G401.6 (cell line): ENCODE measurements around the gene GREB1.

Experiments used
- FAIRE-seq: peaks from 2 replicates; lab custom pipeline; 2012; peaks lifted over from hg19 to GRCh38; lab: Jason Lieb, UNC

Gene GREB1

GRCh38 chr2:11513319-11513718, 20.5 kb upstream of the GREB1 start:
- no peak for FAIRE-seq

GRCh38 chr2:11514081-11514730, 19.6 kb upstream of the GREB1 start:
- FAIRE-seq = no peak

DNA sequence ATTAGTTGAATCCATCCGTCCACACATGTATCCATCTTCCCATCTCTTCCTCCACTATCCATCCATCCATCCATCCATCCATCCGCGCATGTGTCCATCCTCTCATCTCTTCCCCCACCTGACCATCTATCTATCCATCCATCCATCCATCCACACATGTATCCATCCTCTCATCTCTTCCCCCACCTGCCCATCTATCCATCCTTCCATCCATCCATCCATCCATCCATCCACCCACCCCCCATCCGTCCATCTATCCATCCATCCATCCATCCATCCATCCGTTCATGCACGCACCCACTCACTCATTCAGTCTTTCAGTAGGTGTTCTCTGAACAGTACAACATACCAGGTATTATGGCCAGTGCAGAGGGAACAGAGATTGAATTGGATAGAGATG, 18.9 kb upstream of the GREB1 start:
- no peak for FAIRE-seq

DNA sequence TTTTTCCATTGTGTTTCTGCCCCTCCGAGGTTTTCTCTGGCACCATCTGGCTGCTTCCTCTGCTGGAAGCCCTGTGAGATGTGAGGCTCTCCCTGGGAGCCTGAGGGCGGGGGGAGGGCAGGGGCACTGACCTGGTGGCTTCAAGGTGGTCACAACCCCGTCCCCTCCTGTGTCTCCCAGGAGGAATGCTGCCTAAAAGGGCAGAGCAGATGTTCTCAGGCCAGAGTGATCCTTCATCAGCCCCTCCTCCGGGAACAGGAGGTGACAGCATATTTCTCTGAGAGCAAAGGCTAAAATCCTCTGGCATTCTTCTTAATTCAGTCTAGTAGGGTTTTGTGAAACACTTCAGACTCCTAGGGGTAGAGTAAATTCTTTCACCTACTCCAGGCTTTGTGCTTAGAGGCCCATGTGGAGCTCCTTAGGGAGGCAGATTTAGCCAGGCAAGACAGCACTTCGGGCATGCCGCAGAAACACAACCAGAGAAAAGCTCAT, 18.3 kb upstream of the GREB1 start:
- no peak for FAIRE-seq

DNA sequence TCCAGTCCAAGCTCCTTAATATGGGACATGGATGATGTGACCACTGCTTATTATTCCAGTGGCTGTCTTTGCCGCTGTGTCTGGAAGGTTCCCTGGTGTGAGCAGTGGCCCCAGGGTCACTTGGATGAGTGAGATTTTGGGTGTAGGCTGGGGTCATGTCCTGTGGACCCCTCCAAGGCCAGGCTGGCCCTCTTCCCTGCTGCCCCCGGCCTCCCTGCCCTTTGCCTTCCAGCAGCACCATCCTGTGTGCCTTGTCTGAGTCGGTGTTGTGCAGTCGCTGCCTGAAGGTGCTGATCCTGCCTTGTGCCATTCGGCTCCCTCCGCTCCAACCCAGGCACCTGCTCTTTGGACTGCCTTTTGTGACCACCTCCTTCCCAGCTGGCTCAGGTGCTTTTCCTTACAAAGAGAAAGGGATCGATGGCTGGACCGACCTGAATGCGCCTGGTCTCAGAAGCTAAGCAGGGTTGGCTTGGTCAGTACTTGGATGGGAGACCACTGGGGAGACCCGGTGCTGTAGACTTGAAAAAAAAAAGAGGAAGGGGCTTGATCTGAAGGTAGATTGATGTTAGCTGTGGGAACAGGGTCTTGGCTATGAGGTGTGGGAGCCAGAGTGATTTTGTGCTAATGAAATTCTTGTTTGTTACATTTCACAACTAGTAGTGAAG, 16.7 kb upstream of the GREB1 start:
- FAIRE-seq = no peak

DNA sequence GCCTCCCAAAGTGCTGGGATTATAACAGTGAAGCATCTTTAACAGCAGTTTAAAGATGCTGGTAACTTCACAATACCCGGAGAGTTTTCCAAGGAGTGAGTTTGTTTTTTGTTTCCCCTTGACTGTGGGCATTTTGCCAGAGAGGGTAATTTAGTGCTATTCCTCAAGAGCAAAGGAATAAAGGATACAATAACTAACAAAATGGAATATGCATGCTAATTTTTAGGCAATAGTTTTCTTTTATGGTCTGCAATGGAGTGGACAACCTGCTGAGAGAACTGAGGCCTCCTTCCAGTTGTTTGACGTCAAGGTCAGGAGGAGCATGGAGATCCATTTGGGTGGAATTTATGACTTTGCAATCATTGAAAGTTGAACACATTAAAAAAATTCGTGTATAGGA, 15.9 kb upstream of the GREB1 start:
- FAIRE-seq = no peak

DNA sequence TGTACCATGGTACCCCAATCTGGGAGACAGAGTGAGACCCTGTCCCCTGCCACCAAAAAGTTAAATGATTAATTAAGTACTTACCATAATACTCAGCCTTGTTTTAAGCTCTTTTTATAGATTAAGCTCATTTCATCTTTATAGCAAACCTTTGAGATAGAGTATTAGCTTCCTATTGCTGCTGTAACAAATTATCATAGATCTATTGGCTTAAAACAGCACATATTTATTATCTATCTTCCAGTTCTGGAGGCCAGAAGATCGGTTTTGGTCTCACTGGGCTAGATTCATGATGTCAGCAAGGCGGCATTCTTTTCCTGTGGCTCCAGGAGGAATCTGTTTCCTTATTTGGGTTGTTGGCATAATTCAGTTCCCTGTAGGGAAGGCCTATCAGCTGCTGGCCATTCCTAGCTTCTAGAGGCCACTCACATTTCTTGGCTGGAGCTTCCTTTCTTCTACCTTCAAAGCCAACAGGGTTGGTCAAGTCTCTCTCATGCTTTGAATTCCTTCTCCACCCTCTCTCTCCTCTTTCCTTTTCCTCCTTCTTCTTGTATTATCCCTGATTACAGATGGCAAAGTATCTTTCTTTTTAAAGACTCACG, 13.7 kb upstream of the GREB1 start:
- no peak for FAIRE-seq

DNA sequence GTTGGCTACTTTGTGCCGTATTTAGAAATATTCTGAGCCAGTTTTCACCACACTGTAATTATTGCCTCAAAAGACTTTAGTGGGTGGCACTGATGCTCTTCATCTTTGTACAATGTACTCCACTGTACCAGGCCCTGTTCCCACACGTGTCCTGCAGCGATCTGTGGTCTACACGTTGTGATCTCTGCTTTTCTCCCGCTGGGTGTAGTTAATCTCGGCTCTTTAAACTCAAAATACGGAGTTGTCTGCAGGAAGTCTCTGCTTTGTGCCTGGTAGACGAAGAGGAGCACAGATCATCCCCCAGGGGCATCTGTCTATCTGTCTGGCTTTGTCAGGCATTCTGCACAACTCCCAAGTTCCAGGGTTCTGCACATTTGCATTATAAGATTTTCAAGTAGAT, 12.1 kb upstream of the GREB1 start:
- no peak for FAIRE-seq

DNA sequence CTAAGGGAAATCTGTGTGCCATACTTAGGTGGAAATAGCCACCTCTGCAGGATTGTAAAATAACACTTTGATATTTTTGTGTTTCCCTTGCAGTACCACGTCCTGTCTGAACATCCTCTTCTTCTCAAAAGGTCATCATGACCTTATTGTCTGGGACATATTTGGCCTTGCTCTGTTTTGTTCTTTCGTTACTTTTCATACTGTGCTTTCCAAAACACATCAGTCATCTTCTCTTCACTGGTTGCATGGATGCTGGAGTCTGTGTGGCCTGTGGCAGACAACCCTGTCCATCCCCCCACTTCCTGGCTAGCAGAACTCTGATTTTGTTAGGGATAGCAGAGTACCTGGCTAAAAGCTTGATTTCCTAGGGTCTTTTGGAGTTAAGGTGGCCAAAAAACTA, 9.4 kb upstream of the GREB1 start:
- no peak for FAIRE-seq

DNA sequence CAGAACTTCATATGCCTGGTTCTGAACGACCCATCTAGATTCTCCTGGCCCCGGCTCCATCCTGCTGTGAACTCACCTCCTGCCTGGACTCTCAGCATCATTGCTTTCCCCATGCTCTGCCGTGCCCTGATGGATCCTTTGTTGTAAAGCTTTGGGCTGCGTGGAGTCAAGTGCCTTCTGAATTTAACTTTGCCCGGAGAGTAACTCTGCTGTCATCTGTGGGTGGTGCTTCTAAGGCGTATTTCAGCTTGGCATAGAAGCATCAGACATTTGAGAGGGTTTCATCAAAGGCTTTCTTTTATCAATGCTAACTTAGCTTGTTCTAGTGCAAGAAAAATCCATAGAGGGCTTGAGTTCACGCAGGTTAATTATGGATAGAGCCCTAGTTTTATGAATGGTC, 8.1 kb upstream of the GREB1 start:
- no peak for FAIRE-seq

GRCh38 chr2:11527001-11527400, 6.8 kb upstream of the GREB1 start:
- FAIRE-seq = no peak

- no peak for FAIRE-seq
Measured at GRCh38 chr2:11528228-11528627, 5.6 kb upstream of the GREB1 start.

DNA sequence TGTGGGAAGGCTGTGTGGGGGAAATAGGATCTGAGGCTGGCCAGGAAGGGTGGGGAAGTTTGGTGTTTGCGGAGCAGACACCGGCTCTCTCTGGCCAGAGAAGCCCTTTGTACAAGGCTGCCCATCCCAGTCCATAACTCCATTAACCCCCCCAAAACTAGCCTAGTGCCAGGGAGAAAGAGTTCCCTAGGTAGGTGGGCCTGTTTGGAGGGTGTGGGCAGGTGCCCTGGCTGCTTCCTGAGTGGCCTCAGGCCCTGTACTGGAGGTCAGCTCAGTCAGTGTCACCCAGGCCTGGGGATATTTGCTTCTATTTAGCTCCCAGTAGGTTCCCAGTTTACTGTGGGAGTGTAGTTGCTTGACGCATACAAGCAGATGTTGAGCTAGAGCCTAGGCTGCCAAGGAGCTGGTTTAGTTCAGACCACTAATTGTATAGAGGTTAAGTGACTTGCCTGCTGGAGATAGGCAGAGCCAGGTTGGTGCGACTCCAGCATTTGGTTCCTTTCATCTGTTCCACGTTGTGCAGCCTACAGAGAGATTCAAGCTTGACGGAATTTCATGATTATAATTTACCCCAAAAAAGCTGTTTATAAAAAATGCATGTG, 2.9 kb upstream of the GREB1 start:
- FAIRE-seq = no peak

DNA sequence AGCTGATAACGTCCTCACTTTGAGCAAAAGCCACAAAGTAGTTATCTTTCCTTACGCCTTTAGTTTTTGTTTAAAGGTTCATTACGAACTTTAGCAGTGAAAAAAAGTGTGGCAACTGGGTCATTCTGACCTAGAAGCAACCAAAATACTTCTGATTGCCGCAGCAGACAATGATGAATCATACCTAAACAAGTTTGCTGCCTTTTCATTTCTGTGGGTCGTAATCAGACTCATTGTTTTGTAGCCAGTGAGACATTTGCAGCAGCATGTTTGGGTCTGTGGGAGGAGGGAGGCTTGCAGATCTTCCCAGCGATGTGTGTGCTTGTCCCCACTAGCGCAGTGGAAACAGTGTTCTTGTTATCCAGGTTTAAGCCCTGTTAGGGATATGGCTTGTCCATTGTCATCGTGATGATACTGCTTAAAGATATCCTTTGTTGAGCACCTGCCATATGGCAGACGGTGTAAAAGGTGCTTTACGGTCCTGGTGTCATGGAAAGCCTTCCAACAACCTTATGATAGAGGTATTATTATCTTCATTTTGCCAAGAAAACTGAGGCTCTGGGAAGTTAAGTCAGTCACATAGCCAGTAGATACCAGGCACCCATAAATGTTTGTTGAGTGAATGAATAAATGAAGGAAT, 1.3 kb upstream of the GREB1 start:
- FAIRE-seq = no peak

DNA sequence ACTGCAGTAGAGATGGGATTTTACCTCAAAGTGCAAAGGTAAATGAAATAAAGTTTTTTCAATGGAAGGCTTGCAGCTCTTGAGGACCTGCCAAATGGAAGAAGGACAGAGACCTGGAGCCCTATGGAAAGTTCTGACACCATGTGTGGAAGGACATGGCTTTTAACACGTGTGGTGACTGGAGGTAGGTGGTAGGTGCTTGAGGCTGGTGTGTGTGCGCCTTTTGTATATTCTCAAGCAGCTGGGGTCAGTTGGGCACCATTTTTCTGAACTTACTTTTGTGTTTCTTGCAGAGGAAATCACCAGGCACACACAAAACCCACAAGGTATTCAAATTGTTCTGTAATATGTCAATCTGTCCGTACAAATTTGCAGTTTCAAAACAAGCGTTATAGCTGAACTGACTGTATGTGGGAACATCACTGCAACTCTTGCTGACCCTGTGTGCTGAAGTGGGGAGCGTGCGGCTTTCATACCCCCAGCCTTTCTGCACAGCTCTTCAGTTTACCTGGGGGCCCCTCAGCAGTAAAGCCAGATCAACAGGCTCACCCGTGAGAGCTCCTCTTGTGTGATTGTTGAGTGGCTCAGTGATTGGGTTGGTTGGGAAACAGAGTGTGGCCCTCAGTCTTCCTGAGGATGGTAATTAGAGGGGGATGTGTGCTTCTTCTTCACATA, 363 bp downstream of the GREB1 start:
- FAIRE-seq = no peak

DNA sequence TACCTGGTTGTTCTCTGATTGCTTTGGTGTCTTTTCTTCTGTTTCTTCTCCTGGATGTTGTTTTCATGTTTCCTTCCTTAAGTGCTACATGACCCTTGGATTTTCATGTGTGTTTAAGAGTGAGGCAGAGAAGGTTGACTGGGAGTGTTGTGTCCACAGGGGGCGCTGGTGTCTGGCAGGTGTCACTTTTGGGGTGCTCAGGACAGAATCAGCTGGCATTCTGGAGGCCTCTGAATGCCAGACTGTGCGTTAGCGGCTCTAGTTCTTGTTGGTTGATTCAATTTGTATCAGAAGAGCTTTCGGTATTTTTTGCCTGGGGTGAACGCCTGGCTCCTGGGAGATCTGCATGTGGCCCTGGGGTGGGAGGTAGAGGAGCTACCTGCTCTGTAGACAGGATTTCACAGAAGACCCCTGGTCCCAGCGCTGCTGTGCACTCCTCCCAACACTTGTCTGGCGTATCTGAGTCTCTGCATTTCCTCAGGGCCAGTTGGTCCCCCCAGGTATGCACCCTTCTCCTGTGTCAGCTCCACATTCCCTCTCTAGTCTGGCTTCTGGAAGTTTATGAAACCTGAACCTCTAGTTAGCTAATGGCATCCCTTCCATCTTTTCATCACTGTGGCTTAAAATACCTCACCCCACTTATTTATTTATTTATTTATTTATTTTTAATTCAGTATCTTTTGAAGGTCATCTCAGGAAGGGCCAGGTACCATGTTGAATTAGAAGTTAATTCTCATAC, 1.1 kb downstream of the GREB1 start:
- no peak for FAIRE-seq

- FAIRE-seq = no peak
Measured at GRCh38 chr2:11535899-11536344, 2.1 kb downstream of the GREB1 start.

GRCh38 chr2:11537951-11538350, 4.1 kb downstream of the GREB1 start:
- no peak for FAIRE-seq

DNA sequence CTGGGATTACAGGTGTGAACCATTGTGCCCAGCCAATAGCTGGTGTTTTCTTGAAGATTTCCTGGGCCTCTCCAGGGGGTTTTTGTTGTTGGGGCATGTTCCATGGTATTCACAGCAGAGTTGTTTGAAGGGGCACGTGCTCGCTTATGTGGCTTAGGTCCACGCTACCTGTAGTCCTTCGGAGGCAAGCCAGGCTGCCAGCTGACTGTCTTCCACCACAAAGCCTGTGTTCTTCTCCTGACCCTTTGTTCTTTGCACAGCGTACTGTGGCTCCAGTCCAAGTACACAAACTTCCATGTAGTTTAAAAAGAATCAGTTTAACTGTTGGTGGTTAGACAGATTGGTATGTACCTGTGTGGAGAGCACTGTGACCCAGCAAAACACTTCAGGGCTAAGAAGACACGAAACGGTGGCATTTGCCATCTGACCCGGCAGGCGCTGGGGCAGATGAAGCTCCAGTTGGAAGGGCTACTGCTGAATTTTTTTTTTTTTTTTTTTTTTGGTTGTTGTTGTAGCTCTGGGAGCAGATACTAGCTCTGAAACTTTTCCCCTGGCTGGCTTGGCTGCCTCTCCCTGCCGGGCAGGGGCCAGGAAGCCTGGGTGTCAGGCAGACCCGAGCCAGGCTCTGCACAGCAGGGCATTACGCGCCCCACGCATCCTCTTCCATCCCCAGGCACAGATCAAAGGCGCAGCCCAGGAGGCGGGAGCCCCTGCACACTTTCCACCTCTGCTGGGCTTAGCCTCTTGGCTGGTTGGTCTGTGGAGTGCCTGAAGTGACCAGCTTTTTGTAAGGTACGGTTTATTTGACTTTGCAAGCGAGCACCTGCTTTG, 5.7 kb downstream of the GREB1 start:
- FAIRE-seq = no peak

GRCh38 chr2:11540148-11540995, 6.5 kb downstream of the GREB1 start:
- no peak for FAIRE-seq
